ENCODE data around the gene ITGB3. TPM values are rescaled to one million over a fixed set of nuclear protein-coding genes. Genes with fewer than 3 reads are reported as not detected.

Gene ITGB3
- total and polyA plus RNA-seq, 9 of the 15 experiments (the other 6 are each of a cell fraction or from before 2014, with no cell fraction given): 0.08 to 2.6 (median 0.62) TPM; not detected in 1

DNA sequence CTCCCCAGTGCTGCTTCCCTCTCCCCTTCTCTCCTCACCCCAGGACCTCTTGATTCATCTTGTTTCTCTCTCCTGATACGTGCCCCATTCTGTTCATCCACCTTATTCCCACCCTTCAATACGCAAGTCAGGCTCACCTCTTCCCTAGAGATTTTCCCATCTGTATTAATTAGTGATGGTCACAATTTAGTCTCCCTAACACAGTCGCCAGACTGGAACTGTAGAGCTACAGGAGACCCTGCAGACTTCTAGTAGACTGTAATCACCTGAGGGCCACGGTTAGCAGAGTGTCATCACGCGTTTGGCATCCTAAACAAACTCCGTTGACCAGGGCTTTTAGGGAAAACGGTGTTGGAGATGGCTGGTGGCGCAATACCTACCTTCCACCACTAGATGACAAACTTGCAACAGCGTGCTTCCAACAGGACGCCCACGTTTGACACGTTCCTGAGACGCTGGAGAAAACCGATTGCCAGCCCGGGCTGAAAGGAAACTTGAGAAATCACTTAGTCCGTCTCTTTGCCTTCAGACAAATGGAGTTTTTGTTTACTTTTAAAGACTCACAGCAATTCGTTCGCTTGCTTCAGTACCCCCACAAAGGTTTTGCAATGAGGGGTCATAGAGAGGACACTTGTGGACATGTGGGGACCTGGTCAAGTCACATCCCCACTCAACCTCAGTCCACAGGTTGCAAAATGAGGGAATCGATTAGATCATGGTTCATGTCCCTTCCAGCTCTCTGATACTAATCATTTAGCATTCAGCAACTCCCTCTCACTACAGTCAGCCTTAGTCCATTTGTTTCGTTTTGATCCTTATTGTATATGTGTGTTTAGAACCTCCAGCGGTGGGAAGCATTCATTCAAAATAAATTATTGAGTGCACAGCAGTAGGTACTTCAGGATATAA, 23.8 kb upstream of the ITGB3 start (continued):
- peak; percentile 58; the same call in 1 of the 2 replicates for TF ChIP-seq FOXK1 (CRISPR knock-in tag; IDR thresholded peaks at IDR 0.05; ENCODE audit: borderline replicate concordance)
- TF ChIP-seq TOE1 (IDR thresholded peaks at IDR 0.05; ENCODE audit: borderline replicate concordance): 0 out of 2 replicates have a peak, but pooled peaks have one; percentile 57
- TF ChIP-seq TOE1 (CRISPR knock-in tag; IDR thresholded peaks at IDR 0.05; ENCODE audit: borderline replicate concordance, low read depth): no peak
- TF ChIP-seq, protein P1, sequence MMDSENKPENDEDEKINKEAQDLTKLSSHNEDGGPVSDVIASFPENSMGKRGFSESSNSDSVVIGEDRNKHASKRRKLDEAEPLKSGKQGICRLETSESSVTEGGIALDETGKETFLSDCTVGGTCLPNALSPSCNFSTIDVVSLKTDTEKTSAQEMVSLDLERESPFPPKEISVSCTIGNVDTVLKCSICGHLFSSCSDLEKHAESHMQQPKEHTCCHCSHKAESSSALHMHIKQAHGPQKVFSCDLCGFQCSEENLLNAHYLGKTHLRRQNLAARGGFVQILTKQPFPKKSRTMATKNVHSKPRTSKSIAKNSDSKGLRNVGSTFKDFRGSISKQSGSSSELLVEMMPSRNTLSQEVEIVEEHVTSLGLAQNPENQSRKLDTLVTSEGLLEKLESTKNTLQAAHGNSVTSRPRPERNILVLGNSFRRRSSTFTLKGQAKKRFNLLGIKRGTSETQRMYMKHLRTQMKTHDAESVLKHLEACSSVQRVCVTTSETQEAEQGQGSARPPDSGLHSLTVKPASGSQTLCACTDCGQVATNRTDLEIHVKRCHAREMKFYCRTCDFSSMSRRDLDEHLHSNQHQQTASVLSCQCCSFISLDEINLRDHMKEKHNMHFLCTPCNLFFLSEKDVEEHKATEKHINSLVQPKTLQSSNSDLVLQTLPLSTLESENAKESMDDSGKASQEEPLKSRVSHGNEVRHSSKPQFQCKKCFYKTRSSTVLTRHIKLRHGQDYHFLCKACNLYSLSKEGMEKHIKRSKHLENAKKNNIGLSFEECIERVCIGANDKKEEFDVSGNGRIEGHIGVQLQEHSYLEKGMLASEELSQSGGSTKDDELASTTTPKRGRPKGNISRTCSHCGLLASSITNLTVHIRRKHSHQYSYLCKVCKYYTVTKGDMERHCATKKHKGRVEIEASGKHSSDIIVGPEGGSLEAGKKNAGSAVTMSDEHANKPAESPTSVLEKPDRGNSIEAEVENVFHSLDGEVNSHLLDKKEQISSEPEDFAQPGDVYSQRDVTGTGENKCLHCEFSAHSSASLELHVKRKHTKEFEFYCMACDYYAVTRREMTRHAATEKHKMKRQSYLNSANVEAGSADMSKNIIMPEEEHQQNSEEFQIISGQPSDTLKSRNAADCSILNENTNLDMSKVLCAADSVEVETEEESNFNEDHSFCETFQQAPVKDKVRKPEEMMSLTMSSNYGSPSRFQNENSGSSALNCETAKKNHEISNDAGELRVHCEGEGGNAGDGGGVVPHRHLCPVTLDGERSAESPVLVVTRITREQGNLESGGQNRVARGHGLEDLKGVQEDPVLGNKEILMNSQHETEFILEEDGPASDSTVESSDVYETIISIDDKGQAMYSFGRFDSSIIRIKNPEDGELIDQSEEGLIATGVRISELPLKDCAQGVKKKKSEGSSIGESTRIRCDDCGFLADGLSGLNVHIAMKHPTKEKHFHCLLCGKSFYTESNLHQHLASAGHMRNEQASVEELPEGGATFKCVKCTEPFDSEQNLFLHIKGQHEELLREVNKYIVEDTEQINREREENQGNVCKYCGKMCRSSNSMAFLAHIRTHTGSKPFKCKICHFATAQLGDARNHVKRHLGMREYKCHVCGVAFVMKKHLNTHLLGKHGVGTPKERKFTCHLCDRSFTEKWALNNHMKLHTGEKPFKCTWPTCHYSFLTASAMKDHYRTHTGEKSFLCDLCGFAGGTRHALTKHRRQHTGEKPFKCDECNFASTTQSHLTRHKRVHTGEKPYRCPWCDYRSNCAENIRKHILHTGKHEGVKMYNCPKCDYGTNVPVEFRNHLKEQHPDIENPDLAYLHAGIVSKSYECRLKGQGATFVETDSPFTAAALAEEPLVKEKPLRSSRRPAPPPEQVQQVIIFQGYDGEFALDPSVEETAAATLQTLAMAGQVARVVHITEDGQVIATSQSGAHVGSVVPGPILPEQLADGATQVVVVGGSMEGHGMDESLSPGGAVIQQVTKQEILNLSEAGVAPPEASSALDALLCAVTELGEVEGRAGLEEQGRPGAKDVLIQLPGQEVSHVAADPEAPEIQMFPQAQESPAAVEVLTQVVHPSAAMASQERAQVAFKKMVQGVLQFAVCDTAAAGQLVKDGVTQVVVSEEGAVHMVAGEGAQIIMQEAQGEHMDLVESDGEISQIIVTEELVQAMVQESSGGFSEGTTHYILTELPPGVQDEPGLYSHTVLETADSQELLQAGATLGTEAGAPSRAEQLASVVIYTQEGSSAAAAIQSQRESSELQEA (IDR thresholded peaks at IDR 0.05; ENCODE audit: low read depth): no peak
- TF ChIP-seq, protein P2, sequence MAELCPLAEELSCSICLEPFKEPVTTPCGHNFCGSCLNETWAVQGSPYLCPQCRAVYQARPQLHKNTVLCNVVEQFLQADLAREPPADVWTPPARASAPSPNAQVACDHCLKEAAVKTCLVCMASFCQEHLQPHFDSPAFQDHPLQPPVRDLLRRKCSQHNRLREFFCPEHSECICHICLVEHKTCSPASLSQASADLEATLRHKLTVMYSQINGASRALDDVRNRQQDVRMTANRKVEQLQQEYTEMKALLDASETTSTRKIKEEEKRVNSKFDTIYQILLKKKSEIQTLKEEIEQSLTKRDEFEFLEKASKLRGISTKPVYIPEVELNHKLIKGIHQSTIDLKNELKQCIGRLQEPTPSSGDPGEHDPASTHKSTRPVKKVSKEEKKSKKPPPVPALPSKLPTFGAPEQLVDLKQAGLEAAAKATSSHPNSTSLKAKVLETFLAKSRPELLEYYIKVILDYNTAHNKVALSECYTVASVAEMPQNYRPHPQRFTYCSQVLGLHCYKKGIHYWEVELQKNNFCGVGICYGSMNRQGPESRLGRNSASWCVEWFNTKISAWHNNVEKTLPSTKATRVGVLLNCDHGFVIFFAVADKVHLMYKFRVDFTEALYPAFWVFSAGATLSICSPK (IDR thresholded peaks at IDR 0.05; ENCODE audit: borderline replicate concordance): no peak
- TF ChIP-seq, protein P3, sequence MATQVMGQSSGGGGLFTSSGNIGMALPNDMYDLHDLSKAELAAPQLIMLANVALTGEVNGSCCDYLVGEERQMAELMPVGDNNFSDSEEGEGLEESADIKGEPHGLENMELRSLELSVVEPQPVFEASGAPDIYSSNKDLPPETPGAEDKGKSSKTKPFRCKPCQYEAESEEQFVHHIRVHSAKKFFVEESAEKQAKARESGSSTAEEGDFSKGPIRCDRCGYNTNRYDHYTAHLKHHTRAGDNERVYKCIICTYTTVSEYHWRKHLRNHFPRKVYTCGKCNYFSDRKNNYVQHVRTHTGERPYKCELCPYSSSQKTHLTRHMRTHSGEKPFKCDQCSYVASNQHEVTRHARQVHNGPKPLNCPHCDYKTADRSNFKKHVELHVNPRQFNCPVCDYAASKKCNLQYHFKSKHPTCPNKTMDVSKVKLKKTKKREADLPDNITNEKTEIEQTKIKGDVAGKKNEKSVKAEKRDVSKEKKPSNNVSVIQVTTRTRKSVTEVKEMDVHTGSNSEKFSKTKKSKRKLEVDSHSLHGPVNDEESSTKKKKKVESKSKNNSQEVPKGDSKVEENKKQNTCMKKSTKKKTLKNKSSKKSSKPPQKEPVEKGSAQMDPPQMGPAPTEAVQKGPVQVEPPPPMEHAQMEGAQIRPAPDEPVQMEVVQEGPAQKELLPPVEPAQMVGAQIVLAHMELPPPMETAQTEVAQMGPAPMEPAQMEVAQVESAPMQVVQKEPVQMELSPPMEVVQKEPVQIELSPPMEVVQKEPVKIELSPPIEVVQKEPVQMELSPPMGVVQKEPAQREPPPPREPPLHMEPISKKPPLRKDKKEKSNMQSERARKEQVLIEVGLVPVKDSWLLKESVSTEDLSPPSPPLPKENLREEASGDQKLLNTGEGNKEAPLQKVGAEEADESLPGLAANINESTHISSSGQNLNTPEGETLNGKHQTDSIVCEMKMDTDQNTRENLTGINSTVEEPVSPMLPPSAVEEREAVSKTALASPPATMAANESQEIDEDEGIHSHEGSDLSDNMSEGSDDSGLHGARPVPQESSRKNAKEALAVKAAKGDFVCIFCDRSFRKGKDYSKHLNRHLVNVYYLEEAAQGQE (IDR thresholded peaks at IDR 0.05; ENCODE audit: borderline replicate concordance): peak; percentile 96
- TF ChIP-seq, protein P3 (CRISPR knock-in tag; IDR thresholded peaks at IDR 0.05; ENCODE audit: low read depth): no peak
